GM21717 (cell line): ENCODE measurements around the gene ADAMTS2.

ENCODE experiments used
- ATAC-seq: cut with Tn5 transposase; IDR thresholded peaks from one replicate; pipeline ENCODE4 v1.9.1; 2021; ENCODE audit warnings: mild to moderate bottlenecking, moderate library complexity; ENCODE audit not compliant: unreplicated experiment

ADAMTS2 gene

GRCh38 chr5:179258922-179259730 is 86.1 kb downstream of the ADAMTS2 start:
- ATAC-seq: no peak

- no peak for ATAC-seq
These were observed 87.0 kb downstream of the ADAMTS2 start for GRCh38 chr5:179258001-179258921.

GRCh38 chr5:179257176-179257682 is 88.0 kb downstream of the ADAMTS2 start:
- ATAC-seq: no peak

GRCh38 chr5:179256328-179257175 is 88.7 kb downstream of the ADAMTS2 start:
- no peak for ATAC-seq

- no peak for ATAC-seq
These were observed 89.5 kb downstream of the ADAMTS2 start for GRCh38 chr5:179255527-179256327.

GRCh38 chr5:179254638-179255271 is 90.5 kb downstream of the ADAMTS2 start:
- no peak for ATAC-seq

- no peak for ATAC-seq
These were observed 91.5 kb downstream of the ADAMTS2 start for GRCh38 chr5:179253730-179254129.

GRCh38 chr5:179251276-179251969 is 93.8 kb downstream of the ADAMTS2 start:
- ATAC-seq: no peak

- ATAC-seq: no peak
These were observed 94.6 kb downstream of the ADAMTS2 start for GRCh38 chr5:179250561-179251225.

GRCh38 chr5:179246227-179246626 is 99.0 kb downstream of the ADAMTS2 start:
- no peak for ATAC-seq

GRCh38 chr5:179245031-179245430 is 100.2 kb downstream of the ADAMTS2 start:
- ATAC-seq: no peak

- ATAC-seq: no peak
These were observed 101.2 kb downstream of the ADAMTS2 start for GRCh38 chr5:179244044-179244443.

GRCh38 chr5:179243333-179243732 is 101.9 kb downstream of the ADAMTS2 start:
- ATAC-seq: no peak

- ATAC-seq: no peak
These were observed 102.6 kb downstream of the ADAMTS2 start for GRCh38 chr5:179242676-179243075.

- no peak for ATAC-seq
These were observed 103.4 kb downstream of the ADAMTS2 start for GRCh38 chr5:179241764-179242370.

GRCh38 chr5:179241175-179241574 is 104.1 kb downstream of the ADAMTS2 start:
- ATAC-seq: no peak

- no peak for ATAC-seq
These were observed 104.7 kb downstream of the ADAMTS2 start for GRCh38 chr5:179240561-179240960.
